IPS-NIHi11 (cell line): Measurements from ENCODE around the gene UBE2K.
"Not testable (repeated sequence)": the region's sequence is repeated elsewhere in the genome, so short reads cannot be mapped to it uniquely, and the experiment has no call there.

Source experiments
- DNase-seq: peaks from one replicate; pipeline ENCODE4 v3.0.0; 2012; ENCODE audit warnings: mixed read lengths, low spot score

The UBE2K gene

GRCh38 chr4:39689970-39690369 lies 8.0 kb upstream of the UBE2K start:
- no peak for DNase-seq

DNA sequence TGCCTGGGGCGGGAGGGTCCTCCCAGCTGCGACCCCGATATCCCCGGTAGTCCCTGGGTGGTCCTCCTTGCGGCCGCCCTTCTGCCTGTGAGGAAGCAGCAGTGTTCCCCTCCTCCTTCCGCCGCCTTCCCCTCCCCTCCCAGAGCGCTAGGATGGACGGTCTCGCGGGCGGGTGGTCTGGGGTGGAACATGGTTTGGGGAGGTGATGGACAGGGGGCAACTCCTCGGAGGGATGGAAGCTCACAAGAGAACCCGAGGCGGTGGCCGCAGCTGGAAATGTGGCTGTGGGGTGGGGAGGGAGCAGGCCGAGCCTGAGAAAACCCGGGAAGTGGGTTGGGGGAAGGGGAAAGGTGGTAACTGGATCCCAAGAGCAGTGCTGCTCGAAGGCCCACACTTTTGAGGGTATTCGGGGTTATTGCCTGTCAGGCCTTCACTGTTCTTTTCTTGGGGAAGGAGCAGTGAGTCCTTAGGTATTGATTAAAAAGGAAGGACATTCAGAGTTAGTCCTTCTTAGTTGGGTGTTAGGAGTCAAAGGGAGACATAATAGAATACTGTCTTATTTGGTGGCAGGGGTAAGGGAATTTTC lies 581 bp downstream of the UBE2K start:
- peak; percentile 59 for DNase-seq

- no peak for DNase-seq
These were observed 1.9 kb downstream of the UBE2K start for GRCh38 chr4:39699687-39700409.

GRCh38 chr4:39700554-39700953 lies 2.6 kb downstream of the UBE2K start:
- no peak for DNase-seq

GRCh38 chr4:39702716-39703115 lies 4.8 kb downstream of the UBE2K start:
- no peak for DNase-seq

DNA sequence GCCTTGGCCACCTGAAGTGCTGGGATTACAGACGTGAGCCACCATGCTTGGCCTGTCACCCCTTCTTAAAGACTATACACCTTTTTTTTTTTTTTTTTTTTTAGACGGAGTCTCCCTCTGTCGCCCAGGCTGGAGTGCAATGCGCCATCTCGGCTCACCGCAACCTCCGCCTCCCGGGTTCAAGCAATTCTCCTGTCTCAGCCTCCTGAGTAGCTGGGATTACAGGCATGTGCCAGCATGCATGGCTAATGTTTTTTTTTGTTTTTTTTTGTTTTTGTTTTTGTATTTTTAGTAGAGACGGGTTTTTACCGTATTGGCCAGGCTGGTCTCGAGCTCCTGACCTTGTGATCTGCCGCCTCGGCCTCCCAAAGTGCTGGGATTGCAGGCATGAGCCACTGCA lies 6.9 kb downstream of the UBE2K start:
- not testable (repeated sequence) for DNase-seq

- DNase-seq = no peak
These were observed 8.4 kb downstream of the UBE2K start for GRCh38 chr4:39706334-39706733.

DNA sequence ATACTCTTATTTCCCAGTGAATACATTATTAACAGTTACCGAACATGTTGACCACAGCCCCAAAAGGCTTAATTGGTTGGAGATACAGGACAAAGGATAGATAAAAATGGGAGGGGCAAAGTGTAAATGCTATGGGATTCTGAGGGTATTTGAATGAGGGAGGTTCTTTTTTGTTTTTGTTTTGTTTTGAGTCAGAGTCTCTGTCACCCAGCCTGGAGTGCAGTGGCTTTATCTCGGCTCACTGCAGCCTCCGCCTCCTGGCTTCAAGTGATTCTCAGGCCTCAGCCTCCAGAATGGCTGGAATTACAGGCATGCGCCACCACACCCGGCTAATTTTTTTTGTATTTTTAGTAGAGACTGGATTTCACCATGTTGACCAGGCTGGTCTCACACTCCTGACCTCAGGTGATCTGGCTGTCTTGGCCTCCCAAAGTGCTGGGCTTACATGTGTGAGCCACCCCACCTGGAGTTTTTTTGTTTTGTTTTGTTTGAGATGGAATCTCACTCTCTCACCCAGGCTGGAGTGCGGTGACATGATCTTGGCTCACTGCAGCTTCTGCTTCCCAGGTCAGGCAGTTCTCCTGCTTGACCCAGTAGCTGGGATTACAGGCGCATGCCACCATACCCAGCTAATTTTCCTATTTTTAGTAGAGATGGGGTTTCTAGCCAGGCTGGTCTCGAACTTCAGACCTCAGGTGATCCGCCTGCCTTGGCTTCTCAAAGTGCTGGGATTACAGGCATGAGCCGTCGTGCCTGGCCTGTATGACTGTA lies 9.0 kb downstream of the UBE2K start:
- no peak for DNase-seq

- no peak for DNase-seq
These were observed 12.4 kb downstream of the UBE2K start for GRCh38 chr4:39710098-39710896.

DNA sequence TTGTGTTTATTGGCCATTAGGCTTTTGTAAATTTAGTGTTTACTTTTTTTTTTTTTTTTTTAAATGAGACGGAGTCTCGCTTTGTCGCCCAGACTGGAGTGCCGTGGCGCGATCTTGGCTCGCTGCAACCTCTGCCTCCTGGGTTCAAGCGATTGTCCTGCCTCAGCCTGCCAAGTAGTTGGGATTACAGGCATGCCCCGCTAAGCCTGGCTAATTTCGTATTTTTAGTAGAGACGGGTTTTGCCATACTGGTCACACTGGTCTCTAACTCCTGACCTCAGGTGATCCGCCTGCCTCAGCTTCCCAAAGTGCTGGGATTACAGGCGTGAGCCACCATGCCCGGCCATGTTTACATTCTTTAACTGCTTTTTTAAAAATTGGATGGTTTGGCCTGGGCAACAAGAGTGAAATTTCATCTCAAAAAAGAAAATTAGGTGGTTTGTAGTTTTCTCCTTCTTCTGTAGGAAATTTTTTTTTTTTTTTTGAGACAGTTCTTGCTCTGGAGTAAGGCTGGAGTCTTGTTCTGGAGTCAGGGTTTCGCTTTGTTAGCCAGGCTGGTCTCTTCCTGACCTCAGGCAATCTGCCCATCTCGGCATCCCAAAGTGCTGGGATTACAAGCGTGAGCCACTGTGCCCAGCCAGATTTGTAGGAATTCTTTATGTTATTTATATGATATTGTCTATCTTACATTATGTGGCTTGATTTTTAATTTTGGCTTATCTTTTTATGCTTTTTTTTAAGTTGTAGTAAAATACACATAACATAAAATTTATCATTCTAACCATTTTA lies 15.1 kb downstream of the UBE2K start:
- DNase-seq = no peak

- DNase-seq = no peak
These were observed 15.8 kb downstream of the UBE2K start for GRCh38 chr4:39713691-39714090.

- no peak for DNase-seq
These were observed 16.2 kb downstream of the UBE2K start for GRCh38 chr4:39714166-39714565.

DNA sequence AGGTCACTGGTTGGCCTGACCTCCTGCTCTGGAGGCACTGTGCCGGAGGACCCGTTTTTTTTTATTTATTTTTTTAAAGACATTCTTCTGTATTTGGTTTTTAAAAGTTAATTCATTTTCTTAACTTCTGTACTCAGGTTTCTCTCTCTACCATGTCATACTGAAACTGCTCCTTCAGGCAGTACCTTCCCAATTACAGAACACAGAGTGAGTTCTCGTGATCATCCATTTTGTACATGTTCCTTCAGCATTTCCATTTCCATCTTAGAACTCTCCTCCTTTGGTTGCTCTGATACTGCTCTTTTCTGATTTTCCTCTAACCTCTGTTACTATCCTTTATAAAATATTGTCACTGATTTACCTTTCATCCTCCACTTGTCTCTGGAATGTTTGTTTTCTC lies 17.9 kb downstream of the UBE2K start:
- no peak for DNase-seq

DNA sequence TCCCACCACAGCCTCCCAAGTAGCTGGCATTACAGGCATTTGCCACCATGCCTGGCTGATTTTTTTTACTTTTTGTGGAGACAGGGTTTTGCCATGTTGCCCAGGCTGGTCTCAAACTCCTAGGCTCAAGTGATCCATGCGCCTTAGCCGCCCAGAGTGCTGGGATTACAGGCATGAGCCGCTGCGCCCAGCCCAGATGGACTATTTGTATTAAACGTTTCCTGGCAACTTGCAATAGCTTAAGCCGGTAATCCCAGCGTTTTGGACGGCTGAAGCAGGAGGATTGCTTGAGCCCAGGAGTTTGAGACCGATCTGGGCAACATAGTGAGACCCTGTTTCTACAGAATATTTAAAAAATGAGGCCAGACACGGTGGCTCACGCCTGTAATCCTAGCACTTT lies 18.4 kb downstream of the UBE2K start:
- no peak for DNase-seq

DNA sequence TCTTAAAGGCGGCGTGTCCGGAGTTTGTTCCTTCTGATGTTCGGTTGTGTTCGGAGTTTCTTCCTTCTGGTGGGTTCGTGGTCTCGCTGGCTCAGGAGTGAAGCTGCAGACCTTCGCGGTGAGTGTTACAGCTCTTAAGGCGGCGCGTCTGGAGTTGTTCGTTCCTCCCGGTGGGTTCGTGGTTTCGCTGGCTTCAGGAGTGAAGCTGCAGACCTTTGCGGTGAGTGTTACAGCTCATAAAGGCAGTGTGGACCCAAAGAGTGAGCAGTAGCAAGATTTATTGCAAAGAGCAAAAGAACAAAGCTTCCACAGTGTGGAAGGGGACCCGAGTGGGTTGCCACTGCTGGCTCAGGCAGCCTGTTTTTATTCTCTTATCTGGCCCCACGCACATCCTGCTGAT lies 19.8 kb downstream of the UBE2K start:
- DNase-seq = not testable (repeated sequence)

GRCh38 chr4:39718366-39719323 lies 20.7 kb downstream of the UBE2K start:
- no peak for DNase-seq

DNA sequence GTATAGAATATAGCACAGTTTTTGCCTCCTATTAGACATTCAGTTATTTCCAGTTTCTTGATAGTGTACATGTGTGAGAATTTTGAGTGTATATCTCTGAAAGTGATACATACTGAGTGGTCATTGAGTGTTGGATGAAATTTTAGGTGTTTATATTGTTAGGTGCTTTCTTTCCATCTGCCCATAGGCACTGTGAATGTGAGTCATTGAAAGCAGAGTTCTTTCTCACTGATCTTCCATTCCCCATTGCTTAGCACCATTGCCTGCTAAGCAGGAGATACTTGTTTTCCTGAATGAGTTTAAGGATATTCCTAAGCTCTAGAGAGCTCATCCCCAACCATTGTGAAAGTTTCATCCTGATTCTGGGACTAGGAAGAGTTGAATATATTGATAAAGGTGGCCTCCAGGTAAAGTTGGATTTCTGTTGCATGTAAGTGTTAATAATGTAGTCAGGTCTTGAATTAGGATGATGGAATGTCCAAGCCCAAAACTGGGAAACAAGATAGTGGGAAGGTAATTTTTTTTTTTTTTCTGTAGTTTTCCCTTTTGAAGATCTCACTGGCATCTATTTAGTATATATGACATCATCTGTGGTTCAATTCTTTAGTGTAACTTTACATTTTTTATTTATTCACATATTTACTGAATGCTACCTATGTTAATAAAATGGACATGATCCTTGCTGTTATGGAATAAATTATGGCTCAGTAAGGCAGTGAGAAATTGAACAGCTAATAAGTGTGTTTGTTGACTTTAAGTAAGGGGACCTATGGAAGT lies 22.1 kb downstream of the UBE2K start:
- no peak for DNase-seq

DNA sequence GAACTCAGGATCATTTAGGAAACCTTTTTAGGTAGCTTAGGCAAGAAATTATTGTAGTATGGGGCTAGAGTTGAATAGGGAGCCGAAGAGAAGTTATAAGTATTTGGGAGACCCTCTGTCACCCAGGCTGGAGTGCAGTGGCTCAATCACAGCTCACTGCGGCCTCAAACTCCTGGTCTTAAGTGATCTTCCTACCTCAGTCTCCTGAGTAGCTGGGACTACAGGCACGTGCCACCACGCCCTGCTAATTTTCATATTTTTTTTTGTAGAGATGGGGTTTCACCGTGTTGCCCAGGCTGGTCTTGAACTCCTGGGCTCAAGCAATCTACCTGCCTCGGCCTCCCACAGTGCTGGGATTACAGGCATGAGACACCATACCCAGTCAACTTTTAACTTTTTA lies 23.3 kb downstream of the UBE2K start:
- DNase-seq = not testable (repeated sequence)

- no peak for DNase-seq
These were observed 23.9 kb downstream of the UBE2K start for GRCh38 chr4:39721788-39722187.

- DNase-seq = no peak
These were observed 31.6 kb downstream of the UBE2K start for GRCh38 chr4:39729557-39729956.
